Epidermal melanocyte (primary cell): ENCODE data around the gene ASAP2.

Experiments
- DNase-seq: peaks from one replicate; pipeline ENCODE4 v3.0.0; 2011; ENCODE audit warnings: low spot score; ENCODE audit not compliant: insufficient read length

Gene ASAP2

DNA sequence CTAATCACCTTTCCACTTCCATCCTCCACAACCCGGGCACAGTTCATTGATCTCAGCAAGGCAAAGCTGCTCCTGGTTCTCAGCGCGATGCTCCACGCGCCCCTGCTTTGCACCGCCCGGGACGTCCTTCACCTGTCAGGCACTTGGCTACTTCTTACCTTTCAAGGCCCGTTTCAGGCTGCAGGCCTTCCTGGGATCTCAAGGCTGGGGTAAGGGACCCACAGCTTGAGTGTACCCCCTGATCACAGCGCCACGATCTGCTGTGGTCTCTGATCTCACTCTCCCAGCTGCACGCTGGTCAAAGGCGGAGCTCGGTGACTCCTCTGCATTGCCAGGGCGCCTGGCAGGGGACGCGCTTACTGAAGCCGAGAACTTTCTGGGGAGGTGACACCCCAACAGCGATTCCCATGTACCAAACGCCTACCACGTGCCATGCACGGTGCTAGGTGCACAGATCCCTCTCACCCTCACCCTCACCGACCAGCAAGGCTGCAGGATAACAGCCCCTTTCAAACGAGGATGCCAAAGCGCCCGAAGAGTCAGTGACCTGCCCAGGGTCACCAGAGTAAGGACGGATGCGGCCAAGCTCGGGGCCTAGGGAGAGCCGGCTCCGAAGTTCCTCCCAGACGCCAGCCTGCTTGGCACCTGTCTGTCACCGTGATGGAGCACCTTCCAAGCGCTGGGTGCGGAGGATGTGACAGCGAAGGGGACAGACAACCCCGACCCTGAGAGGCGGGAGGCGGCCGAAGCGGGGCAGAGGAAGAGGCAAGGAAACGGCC, 215.9 kb downstream of the ASAP2 start:
- no peak for DNase-seq

DNA sequence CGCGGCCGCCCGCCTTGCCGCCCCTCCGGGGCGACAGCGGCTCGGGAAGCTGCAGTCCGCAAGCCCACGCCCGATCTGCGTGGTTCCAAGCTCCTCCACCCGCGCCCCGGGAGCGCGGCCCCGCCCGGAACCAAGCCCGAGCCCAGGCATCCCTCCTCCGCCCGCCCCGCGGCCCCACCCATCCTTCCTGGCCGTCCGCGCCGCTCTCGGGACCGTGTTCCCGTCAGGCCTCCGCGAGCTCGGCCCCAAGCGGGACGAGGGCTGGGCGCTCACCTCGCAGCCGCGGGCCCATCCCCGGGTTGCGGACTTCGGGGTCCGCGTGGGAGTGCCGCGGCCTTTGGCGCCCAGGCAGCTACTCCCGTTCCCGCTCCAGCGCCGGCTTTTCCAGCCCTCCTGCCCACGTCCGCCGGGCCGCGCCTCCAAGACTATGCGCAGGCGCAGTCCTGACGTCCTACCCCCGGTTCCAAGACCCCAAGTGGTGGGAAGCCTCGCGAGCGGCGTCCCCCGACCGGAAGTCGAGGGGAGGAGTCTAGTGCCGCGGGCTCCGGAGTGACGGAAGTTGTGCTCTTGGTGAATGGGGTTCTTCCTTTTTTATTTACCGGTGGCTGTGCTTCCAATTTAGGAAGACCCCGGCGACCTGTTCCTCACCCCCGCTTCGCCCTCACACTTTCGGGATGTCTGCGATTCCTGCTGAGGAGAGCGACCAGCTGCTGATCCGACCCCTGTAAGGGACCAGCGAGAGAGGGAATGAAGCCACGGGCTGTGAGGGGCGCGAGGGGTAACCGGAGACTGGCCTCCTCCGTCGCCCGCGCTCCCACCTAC, 216.7 kb downstream of the ASAP2 start, which contains the start of the genes CPSF3 and ITGB1BP1:
CPSF3 (plus strand) TSS at position 555 of the 822 bp plus-strand sequence; CDS start at position 675, 120 bp downstream.
ITGB1BP1 (minus strand) TSS at position 429 of the 822 bp plus-strand sequence. CDS start 4,831 bp downstream, outside the sequence.
- DNase-seq, result peak; percentile 98

DNA sequence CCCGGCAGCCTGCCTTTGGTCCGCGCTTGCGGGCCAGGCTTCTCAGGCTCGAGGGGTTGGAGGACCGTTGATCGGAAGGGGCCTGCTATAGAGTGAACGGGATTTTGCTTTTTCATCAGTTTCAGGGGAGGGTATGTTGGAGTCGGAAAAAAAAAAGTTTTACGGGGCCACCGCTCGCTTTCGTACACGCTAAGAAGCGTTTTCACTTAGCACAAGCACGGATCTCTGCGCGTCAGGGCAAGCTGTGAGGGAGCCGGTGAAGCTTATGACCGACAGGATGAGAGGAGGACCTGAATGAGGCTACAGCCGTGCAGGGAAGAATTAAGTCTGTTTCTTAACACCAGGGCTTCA, 217.3 kb downstream of the ASAP2 start:
- DNase-seq, result no peak

DNA sequence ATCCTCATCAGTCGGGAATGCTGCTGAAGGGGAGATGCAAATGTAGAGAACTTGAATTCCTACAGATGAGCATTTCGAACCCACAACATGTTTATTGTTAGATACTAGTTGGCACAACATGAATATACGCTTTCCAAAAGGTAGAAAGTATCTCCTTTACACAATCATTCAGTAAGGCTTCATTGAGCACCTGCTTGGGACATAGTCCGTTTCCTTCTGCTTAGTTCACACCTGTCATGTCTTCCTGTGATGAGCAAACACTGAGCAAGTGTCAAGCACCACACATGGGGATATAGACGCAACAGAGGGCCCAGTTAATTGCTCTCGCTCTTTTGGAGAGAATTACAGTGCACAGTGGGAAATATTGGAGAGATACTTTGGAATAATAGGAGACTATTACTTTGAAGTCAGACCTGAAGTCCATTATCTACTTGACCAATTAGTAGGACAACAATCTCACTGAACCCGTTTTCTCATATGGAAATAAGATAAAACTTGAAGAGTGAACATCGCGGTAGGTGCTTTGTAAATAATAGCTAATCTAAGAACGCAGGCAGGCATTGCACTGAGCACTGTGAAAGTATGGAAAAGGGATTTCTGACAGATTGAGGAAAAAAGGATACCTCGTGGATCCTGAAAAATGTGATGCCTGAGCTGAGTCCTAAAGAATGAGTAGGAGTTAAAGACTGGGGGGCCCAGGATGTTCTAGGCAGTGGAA, 218.0 kb downstream of the ASAP2 start:
- DNase-seq, result no peak

DNA sequence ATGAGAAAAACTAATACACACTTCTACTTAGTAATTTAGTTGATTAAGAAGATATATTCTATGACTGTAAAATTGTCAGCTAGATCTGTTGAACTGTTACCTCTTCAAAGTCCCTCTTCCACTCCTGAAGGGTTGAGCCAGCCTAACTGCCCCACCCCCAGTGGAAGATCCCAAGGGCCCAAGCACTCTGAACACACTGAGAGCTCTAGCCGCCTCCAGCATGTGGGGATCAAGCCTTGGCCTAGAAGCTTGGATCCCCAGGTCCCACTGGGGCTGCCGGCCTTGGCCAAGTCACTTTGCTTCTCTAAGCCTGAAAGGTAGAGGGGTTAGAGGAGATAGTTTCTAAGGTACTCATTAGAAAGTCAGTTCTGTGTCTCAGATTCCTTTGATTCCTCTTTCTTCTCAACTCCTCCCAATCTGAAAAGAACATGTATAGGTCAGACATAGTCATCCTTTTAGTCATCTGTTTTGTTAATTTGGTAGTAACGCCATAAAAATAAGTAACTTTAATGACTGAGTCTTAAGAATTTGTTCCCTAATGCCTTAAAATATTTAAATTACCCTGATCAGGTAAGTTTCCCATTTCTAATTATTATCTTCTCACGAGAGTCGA, 222.5 kb downstream of the ASAP2 start:
- no peak for DNase-seq

DNA sequence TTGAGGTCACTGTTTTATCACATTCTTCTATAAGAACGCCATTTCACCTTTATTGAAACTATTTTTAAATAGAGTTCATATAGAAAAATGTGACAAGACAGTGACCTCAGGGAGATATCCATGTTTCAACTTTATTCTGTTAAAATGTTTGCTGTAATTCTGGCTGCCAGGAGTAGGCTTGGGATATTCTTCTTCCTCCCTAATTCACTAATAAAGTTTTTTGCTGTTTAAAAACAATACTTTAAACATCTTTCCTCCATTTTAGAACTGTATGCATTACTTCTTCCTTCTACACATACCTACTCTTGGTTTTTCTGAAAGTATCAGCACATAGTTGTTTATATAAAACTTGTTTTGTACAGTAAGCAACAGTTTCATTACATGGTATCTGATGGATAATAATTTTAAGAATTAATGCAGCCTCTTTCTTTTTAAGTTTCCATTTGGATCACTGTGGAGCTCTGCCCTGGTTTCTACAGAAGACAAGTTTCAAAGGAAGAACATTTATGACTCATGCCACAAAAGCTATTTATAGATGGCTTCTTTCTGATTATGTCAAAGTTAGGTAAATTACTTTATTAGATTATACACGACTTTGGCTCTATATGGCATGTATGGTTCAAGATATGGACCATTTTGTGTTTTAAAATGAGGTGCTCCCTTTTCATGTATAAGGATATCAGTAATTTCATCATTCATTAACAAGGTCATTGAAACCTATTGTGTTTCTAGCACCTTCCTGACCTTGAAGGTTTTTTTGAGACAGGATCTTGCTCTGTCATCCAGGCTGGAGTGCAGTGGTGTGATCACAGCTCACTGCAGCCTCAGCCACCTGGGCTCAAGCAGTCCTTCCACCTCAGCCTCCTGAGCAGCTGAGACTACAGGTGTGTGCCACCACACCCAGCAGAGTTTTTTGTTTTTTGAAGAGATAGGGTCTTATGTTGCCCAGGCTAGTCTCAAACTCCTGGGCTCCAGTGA, 224.0 kb downstream of the ASAP2 start:
- no peak for DNase-seq

DNA sequence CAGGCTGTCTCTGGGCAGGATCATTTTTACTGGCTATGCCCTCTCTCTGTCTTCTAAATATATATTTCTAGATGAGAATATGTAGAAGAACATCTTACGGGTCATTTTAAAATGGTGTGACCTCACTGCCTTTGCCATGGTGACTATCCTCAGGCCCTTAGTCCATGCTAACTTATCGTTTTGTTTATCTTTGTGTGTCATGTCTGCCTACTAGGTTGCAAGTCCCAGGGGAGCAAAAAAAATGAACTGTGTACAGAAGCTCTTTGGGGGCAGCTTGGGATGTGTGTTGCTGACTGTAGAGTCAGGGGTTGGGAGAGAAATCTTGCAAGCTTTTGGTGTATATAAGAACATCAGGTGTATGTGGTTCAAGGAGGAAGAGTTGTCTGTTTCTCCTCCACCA, 227.9 kb downstream of the ASAP2 start:
- DNase-seq, result no peak

DNA sequence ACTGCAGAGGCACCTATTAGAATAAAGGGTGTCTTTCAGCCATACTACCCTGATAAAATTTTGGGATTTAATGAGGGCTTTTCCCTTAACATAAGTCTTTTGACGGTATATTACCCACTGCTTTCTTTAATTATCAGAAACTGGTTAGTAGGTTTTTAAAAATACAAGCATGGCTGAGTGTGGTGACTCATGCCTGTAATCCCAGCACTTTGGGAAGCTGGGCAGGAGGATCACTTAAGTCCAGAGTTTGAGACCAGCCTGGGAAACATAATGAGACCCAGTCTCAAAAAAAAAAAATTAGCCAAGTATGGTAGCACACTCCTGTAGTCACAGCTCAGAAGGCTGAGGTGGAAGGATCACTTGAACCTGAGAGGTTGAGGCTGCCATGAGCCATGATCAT, 232.9 kb downstream of the ASAP2 start:
- no peak for DNase-seq

DNA sequence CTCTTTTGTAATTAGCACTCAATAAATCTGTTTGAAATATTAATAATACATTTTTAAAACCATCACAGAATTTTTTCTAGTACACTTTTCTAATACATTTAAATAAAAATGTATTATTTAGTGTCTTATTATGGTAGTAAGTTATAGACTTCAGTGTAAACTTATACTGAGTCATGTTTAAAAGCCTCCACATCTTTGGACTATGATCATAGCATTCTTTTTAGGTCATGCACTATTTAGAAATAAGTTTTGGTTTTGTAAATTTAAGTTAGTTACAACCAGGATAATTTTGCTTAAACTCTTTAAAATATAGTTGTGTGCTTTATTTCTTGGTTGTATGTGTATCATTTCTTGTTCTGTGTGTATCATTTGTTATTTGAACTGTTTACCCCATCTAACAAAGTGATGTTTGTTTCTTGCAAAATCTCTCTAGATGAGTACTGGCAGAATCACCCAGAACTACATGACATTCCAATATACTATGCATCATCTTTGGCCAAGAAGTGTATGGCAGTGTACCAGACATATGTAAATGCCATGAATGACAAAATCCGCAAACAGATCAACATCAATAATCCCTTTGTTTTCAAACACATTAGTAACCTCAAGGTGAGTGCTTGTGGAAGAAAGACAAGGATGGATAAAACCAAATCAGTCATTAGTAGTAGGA, 233.6 kb downstream of the ASAP2 start:
- DNase-seq, result no peak

DNA sequence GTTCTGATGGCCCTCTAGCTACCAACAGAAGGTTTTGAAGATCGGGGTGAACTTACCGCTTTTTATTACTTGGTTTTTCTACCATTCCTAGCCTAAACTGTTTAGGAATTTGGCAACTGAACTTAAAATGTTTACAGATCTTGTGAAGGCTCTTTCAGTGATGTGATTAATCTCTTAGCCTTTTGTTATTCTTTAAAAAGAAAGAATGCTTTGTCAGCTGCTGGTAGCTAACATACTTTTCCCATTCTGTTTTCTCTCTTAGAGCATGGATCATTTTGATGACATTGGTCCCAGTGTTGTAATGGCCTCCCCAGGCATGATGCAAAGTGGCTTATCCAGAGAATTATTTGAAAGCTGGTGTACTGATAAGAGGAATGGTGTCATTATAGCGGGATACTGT, 234.9 kb downstream of the ASAP2 start:
- no peak for DNase-seq

DNA sequence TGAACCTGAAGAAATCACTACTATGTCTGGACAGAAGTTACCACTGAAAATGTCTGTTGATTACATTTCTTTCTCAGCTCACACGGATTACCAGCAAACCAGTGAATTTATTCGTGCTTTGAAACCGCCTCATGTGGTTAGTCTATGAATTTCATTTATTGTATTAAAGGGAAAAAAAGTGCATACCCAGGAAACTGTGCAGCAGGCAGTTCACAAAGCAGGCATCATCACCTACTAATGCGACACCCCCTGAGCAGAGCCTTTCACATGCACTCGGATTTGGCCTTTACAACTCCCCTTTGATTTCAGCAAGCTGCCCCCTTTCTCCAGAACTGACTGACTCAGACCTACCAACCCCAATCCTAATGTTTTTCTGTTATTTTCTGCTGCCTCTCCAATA, 236.9 kb downstream of the ASAP2 start:
- no peak for DNase-seq

DNA sequence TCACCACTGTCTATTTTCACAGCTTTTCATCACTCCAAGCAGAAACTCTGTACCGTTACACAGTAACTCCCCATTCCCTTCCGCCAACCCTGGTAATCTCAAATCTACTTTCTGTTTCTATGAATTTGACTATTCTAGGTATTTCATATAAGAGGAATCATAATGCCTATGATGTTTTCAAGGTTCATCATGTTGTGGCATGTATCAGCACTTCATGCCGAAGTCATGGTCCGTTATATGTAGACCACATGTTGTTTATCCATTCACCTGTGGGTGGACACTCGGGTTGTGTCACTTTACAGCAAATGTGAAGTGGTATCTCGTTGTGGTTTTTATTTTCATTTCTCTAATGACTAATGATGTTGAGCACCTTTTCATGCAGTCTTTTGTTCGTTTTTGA, 238.5 kb downstream of the ASAP2 start:
- no peak for DNase-seq

DNA sequence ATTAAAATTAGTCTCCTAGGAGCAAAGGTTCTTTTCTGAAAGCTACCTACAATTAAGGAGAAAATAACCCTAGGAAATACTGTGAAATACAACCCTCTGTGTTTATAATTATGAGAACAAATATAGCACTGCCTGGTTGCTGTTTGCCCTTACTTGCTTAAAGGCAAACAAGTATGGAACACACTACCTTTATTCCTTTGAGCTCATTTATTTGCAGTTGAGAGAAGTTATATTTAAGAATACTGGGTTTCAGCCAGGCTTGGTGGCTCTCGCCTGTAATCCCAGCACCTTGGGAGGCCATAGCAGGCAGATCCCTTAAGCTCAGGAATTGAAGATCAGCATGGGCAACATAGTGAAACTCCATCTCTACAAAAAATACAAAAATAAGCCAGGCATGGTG, 244.6 kb downstream of the ASAP2 start:
- no peak for DNase-seq
